A673 (cell line): Measurements from ENCODE around the gene SLC5A6. TPM values are rescaled to one million over a fixed set of nuclear protein-coding genes. Genes with fewer than 3 reads are reported as not detected.
"Not testable (repeated sequence)": the region's sequence is repeated elsewhere in the genome, so short reads cannot be mapped to it uniquely, and the experiment has no call there.

Experiments
- BruUV-seq: library from RNA; stranded (reverse); fragments of 400-500 nt; replicated peaks from 2 replicates; lab custom pipeline; 2021; lab: Mats Ljungman, UMichigan
- CTCF ChIA-PET: fragments of 300-600 bp; sonication (Branson Sonifier 250); formaldehyde crosslinking; loops from one replicate; lab custom pipeline; 2022; ENCODE audit warnings: antibody characterized with exemption; lab: Charles Lee
- POLR2A ChIA-PET: fragments of 300-600 bp; sonication (Branson Sonifier 250); formaldehyde crosslinking; loops from one replicate; lab custom pipeline; 2022; ENCODE audit warnings: antibody characterized with exemption; ENCODE audit not compliant: low non-redundant PET; lab: Charles Lee
- DNase-seq: peaks from one replicate; pipeline ENCODE4 v3.0.0-alpha.2; 2015; ENCODE audit warnings: low spot score
- H3K27ac ChIP-seq: fragments of 200-600 bp; sonication (generic); 2 replicates; pipeline ENCODE4 v1.5.1; 2016; ENCODE audit warnings: mixed run types, low read depth, mild to moderate bottlenecking, mixed read lengths, antibody characterized with exemption, low read length; ENCODE audit not compliant: poor library complexity, severe bottlenecking
- H3K27me3 ChIP-seq: fragments of 200-600 bp; sonication (generic); replicated peaks from 2 replicates; pipeline ENCODE4 v1.6.1; 2017; ENCODE audit warnings: mixed run types, low read depth, mild to moderate bottlenecking, mixed read lengths, antibody characterized with exemption, low read length; ENCODE audit not compliant: insufficient read depth, poor library complexity
- H3K36me3 ChIP-seq: fragments of 200-600 bp; sonication (generic); 2 replicates; pipeline ENCODE4 v1.6.1; 2016; ENCODE audit warnings: mixed run types, mild to moderate bottlenecking, mixed read lengths, antibody characterized with exemption, low read length; ENCODE audit not compliant: insufficient read depth, poor library complexity, severe bottlenecking
- H3K4me1 ChIP-seq: fragments of 200-600 bp; sonication (generic); 2 replicates; pipeline ENCODE4 v1.6.1; 2017; ENCODE audit warnings: mixed run types, mild to moderate bottlenecking, mixed read lengths, antibody characterized with exemption, low read length; ENCODE audit not compliant: insufficient read depth, poor library complexity, severe bottlenecking
- H3K4me3 ChIP-seq: fragments of 200-600 bp; sonication (generic); 2 replicates; pipeline ENCODE4 v1.5.1; 2016; ENCODE audit warnings: low read depth, mixed run types, mild to moderate bottlenecking, mixed read lengths, low read length; ENCODE audit not compliant: poor library complexity, severe bottlenecking
- H3K9me3 ChIP-seq: fragments of 200-600 bp; sonication (generic); 2 replicates; pipeline ENCODE4 v1.6.1; 2016; ENCODE audit warnings: mixed run types, low read depth, mild to moderate bottlenecking, mixed read lengths, antibody characterized with exemption, low read length; ENCODE audit not compliant: poor library complexity, severe bottlenecking
- CTCF ChIP-seq: fragments of 300-800, 200-600 bp; sonication (generic); conservative IDR thresholded peaks from 2 replicates; pipeline ENCODE4 v1.5.1; 2017; ENCODE audit warnings: low read depth, mild to moderate bottlenecking, antibody characterized with exemption, low read length, moderate library complexity, mixed read lengths
- EZH2 ChIP-seq: fragments of 200-600 bp; sonication (generic); IDR thresholded peaks from 2 replicates; pipeline ENCODE4 v1.6.1; 2017; ENCODE audit warnings: borderline replicate concordance, low read depth, mild to moderate bottlenecking, mixed read lengths, antibody characterized with exemption, low read length; ENCODE audit not compliant: poor library complexity, severe bottlenecking
- intact Hi-C: fragments of 100-400 bp; cut with micrococcal nuclease; formaldehyde crosslinking; loops from one replicate; pipeline ENCODE4 v1.10.0; 2022; ENCODE audit not compliant: unreplicated experiment
- total RNA-seq: library from RNA; stranded (reverse); gene quantifications from 2 replicates; pipeline ENCODE4 v1.2.3, GENCODE V29; 2021

SLC5A6 gene
- total RNA-seq, 1 experiment from 2014 or later = 515 TPM

GRCh38 chr2:27179344-27180000 is 32.6 kb downstream of the SLC5A6 start:
- no TSS peak for BruUV-seq
- H3K36me3 ChIP-seq = no peaks in the 10 kb centered on the region
- intact Hi-C loops = no loop called here
- TF ChIP-seq EZH2 = no peak
- H3K27me3 ChIP-seq = no peaks in the 10 kb centered on the region
- peaks cover 18% of the 10 kb centered on the region for H3K4me1 ChIP-seq
- no peak for DNase-seq
- ChIA-PET POLR2A (no interaction called here), CTCF (no interaction called here)
- no peak overlapping the region for H3K4me3 ChIP-seq
- H3K9me3 ChIP-seq = no peaks in the 10 kb centered on the region
- no peak overlapping the region for H3K27ac ChIP-seq

GRCh38 chr2:27178469-27178868 is 33.6 kb downstream of the SLC5A6 start:
- POLR2A ChIA-PET = no interaction called here
- CTCF ChIA-PET = no interaction called here

GRCh38 chr2:27177441-27178351 is 34.4 kb downstream of the SLC5A6 start:
- H3K4me3 ChIP-seq = no peak overlapping the region
- H3K27ac ChIP-seq = no peak overlapping the region
- no peaks in the 10 kb centered on the region for H3K36me3 ChIP-seq
- ChIA-PET POLR2A (no interaction called here), CTCF (no interaction called here)
- H3K27me3 ChIP-seq = no peaks in the 10 kb centered on the region
- TF ChIP-seq CTCF (no peak), EZH2 (no peak)
- no peaks in the 10 kb centered on the region for H3K9me3 ChIP-seq
- intact Hi-C loops = no loop called here
- BruUV-seq = no TSS peak
- DNase-seq = no peak
- peaks cover 10% of the 10 kb centered on the region for H3K4me1 ChIP-seq

More at GRCh38 chr2:27178469-27178868, 33.6 kb downstream of the SLC5A6 start:
- TF ChIP-seq CTCF (no peak), EZH2 (no peak)
- Histone ChIP-seq H3K9me3 (no peaks in the 10 kb centered on the region), H3K27me3 (no peaks in the 10 kb centered on the region), H3K4me1 (peaks cover 10% of the 10 kb centered on the region), H3K36me3 (no peaks in the 10 kb centered on the region), H3K4me3 (no peak overlapping the region), H3K27ac (no peak overlapping the region)
- intact Hi-C loops = no loop called here
- BruUV-seq = no TSS peak
- DNase-seq = no peak

GRCh38 chr2:27175781-27176180 is 36.3 kb downstream of the SLC5A6 start:
- H3K27me3 ChIP-seq, H3K27ac ChIP-seq, BruUV-seq, H3K4me1 ChIP-seq, H3K4me3 ChIP-seq, intact Hi-C loops, DNase-seq, H3K9me3 ChIP-seq, H3K36me3 ChIP-seq: not testable (repeated sequence)
- POLR2A ChIA-PET = interaction anchor here (0.7 kb wide), 1 partner anchor 67 kb away, joined by 3 read pairs; no protein-coding TSS in a partner anchor
- CTCF ChIA-PET = interaction anchor here (0.6 kb wide), 1 partner anchor 16 kb away, joined by 3 read pairs; no protein-coding TSS in a partner anchor
